ENCODE measurements around the gene PEDS1.

Gene PEDS1

DNA sequence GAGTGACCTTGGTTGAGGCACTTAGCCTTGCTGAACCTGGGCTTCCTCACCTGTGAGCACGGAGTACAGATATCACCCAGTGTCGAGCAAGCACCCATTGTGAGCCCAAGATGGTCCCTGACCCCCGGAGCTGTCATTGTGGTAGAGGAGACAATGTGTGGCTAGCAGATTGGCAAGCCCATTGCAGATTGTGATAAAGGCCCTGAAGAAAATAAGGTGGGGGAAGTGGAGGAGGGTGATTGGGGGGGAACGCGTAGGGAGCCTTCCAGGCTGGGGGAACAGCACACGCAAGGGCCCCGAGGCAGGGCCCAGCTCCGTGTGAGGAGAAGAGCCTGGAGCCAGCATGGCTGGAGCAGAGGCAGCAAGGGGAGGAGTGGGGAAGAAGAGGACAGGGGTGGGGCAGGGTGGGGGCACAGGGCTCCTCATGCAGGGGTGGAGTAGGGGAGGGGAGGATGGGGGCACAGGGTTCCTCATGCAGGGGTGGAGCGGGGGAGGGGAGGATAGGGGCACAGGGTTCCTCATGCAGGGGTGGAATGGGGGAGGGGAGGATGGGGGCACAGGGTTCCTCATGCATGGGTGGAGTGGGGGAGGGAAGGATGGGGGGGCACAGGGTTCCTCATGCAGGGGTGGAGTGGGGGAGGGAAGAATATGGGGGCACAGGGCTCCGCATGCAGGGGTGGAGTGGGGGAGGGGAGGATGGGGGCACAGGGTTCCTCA is 44.1 kb upstream of the PEDS1 start:
- no peak overlapping the region for H3K27ac ChIP-seq
- TF ChIP-seq, protein P1, sequence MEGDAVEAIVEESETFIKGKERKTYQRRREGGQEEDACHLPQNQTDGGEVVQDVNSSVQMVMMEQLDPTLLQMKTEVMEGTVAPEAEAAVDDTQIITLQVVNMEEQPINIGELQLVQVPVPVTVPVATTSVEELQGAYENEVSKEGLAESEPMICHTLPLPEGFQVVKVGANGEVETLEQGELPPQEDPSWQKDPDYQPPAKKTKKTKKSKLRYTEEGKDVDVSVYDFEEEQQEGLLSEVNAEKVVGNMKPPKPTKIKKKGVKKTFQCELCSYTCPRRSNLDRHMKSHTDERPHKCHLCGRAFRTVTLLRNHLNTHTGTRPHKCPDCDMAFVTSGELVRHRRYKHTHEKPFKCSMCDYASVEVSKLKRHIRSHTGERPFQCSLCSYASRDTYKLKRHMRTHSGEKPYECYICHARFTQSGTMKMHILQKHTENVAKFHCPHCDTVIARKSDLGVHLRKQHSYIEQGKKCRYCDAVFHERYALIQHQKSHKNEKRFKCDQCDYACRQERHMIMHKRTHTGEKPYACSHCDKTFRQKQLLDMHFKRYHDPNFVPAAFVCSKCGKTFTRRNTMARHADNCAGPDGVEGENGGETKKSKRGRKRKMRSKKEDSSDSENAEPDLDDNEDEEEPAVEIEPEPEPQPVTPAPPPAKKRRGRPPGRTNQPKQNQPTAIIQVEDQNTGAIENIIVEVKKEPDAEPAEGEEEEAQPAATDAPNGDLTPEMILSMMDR (conservative IDR thresholded peaks at IDR 0.05): no peak

DNA sequence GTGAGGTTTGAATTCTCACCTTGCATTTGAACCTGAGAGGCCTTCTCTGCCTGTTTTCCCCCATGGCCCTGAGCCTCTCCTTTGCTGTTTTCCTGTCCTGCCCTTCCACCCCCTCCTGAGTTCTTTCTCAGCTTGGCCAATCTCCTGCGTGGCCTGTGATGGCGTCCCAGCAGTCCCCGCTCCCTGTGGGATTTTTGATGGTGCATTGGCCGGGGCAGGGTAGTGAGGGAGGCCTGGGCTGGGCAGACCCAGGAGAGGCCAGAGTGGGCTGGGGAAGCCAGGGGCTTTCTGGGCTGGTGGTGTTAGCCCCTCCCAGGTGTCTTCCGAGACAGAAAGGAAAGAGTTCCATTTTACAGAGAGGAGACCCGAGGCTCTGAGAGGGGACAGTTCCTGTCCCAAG is 43.4 kb upstream of the PEDS1 start:
- no peak overlapping the region for H3K27ac ChIP-seq

DNA sequence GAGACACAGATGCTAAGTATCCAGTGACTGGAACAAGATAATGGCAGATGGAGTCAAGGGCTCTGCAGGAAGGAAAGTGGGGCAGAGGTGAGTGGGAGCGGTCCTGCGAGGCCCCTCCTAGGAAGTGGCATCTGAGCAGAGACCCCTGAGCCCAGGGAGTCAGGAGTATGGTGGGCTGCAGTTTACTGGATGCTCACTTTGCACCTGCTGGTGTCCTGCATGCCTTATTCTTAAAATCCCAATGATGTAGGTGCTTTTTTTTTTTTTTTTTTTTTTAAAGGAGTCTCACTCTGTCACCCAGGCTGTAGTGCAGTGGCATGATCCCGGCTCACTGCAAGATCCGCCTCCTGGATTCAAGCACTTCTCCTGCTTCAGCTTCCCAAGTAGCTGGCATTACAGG is 42.7 kb upstream of the PEDS1 start:
- TF ChIP-seq, protein P1 (conservative IDR thresholded peaks at IDR 0.05): no peak
- no peak overlapping the region for H3K27ac ChIP-seq

More for the DNA sequence above, 43.4 kb upstream of the PEDS1 start:
- TF ChIP-seq, protein P1 (conservative IDR thresholded peaks at IDR 0.05): no peak

DNA sequence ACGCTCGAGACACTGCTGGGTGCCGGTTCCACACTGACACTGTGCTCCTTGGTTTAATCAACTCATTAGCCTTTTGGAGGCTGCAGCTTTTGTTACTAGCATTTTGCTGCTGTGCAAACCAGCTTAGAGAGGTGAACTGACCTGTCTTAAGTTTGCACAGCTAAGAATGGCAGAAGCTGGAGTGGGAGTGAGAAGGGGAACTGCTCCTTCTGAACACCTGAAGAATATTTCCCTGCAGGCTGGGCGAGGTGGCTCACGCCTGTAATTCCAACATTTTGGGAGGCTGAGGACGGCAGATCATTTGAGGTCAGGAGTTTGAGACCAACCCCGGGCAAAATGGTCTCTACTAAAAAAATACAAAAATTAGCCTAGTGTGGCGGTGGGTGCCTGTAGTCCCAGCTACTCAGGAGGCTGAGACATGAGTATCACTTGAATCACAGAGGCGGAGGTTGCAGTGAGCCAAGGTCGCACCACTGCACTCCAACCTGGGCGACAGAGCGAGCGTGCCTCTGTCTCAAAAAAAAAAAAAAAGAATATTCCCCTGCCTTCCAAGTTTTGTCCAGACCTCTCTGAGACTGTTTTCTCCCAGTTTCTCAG is 42.1 kb upstream of the PEDS1 start:
- no peak overlapping the region for H3K27ac ChIP-seq
- TF ChIP-seq, protein P1 (conservative IDR thresholded peaks at IDR 0.05): no peak

DNA sequence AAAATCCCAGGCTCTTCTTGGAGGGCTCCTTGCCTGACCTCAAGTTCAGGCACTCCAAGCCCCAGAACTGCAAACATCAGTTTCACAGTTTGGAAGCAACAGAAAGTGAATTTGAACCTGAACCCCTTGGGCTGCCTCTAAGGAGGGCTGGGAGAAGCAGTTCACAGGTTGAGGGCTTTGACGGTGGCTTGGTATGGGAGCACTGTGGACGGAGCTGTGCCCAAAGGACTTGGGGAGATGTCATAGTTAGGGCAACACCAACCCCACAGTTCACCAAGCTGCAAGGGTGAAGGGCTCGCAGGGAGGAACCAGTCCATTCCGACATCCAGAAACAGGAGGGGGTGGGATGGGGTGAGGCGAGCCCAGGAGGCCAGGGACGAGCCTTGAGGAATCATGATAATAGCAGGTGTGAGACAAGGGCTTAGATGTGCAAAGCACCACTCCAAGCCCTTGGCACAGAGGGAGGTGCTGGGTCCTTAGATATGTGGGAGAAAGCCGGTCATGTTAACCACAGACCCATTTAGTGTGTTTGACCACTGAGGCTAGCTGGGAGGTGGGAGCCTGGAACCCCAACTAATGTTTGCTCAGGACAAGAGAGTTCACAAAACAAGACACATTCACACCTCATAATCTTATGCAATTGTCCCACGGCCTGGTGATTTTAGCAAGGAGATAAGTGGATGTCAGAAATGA is 41.5 kb upstream of the PEDS1 start:
- no peak overlapping the region for H3K27ac ChIP-seq
- TF ChIP-seq, protein P1 (conservative IDR thresholded peaks at IDR 0.05): no peak

DNA sequence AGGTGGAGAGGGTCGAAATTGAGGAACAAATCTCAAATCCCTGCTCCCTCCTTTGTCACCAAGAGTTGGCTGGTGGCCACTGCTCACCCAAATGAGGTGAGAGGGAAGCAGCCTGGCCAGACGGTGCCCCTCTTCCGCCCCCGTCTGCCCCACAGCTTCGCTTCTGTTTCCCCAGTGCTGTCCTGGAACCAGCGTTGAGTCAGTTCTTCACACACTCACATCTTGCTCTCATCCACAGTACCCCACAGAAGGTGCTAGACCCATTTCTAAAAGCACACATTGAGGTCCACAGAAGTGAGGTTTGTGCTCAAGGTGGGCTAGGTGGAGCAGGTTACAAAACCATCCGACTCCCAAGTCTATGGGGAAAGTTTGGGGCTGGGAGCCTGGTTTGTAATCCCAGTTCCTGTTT is 40.9 kb upstream of the PEDS1 start:
- H3K27ac ChIP-seq: no peak overlapping the region
- TF ChIP-seq, protein P1 (conservative IDR thresholded peaks at IDR 0.05): no peak

DNA sequence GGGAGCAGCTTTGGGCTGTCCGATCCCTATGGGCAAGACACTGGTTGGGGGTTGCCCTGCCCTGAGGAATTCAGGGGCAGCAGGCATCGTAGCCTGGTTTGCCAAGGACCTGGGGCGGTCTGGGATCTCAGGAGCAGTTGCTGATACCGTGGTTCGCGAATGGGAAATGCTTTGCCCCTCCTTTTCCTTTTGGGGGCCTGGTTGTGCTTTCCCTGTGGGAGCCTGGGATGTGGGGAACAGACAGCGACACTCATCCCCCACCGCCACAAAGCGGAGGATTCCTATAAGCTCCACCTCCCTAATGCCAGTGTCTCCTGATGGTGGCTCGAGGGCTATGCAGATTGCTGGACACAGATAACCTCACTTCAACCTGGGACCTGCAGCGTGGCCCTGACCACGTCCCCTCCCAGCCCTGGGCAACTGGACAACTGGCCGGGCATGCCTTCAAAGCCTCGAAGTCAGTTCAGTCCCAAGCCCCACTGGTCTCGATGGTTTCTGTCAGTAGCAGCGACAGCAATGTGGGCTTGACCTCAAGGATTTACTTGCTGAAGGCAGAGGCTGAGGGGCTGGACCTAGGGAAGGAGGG is 40.4 kb upstream of the PEDS1 start:
- H3K27ac ChIP-seq: no peak overlapping the region
- TF ChIP-seq, protein P1 (conservative IDR thresholded peaks at IDR 0.05): no peak

Data from VCaP (cell line).